ENCODE results near the gene PIGL. TPM values are rescaled to one million over a fixed set of nuclear protein-coding genes. Genes with fewer than 3 reads are reported as not detected.

The PIGL gene
- total RNA-seq, 1 donor from 2014 or later, result 56.6 TPM

DNA sequence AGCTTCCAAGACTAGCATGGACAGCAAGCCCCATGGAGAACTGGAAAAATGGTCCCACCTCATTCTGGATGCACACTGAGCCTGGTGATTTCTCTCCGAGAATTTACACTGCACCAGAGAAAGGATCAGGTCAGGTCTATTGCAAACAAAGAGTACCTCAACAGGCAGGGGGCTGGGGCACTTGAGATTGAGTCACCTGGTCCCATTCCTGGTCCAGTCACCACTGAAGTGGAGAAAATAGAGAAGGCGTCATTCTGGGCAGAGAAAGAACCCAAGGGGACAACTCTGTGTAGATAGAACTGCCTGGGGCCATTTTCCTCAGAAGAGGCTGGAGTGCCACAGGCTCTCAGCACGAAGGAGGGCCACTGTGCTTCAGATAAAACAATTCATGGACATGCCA, 97.8 kb downstream of the PIGL start:
- H3K4me3 Mint-ChIP-seq, result no peak overlapping the region
- no peak for TF ChIP-seq CTCF (IDR thresholded peaks at IDR 0.05)
- CTCF ChIA-PET, result no interaction called here
- H3K27ac Mint-ChIP-seq, result no peak overlapping the region
- no peaks in the 10 kb centered on the region for H3K27me3 Mint-ChIP-seq
- H3K36me3 Mint-ChIP-seq (ENCODE audit: low read depth), result peaks cover 36% of the 10 kb centered on the region
- DNase-seq (no peak), ATAC-seq (ENCODE audit: low read depth) (no peak)
- no peaks in the 10 kb centered on the region for H3K9me3 Mint-ChIP-seq
- intact Hi-C loops (cut with micrococcal nuclease), result no loop called here
- POLR2A ChIA-PET, result interaction anchor here (1.0 kb wide), 1 partner anchor 29 kb away, joined by 5 read pairs; no protein-coding TSS in a partner anchor
- no peaks in the 10 kb centered on the region for H3K4me1 Mint-ChIP-seq

DNA sequence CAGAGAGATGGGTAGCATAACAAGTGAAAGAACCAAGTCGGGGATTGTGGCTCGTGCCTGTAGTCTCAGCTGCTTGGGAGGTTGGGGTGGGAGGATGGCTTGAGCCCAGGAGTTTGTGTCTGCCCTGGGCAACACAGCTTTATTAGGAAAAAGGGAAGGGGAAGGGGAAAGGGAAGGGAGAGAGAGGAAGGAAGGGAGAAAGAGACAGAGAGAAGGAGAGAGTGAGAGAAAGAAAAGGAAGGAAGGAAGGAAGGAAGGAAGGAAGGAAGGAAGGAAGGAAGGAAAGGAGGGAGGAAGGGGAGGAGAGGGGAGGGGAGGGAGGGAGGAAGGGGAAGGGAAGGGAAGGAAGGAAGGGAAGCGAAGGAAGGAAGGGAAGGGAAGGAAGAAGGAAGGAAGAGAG, 103.0 kb downstream of the PIGL start:
- CTCF ChIA-PET, result no interaction called here
- Mint-ChIP-seq H3K36me3 (ENCODE audit: low read depth) (peaks cover 24% of the 10 kb centered on the region), H3K9me3 (no peaks in the 10 kb centered on the region), H3K4me1 (no peaks in the 10 kb centered on the region), H3K4me3 (no peak overlapping the region), H3K27ac (no peak overlapping the region), H3K27me3 (no peaks in the 10 kb centered on the region)
- intact Hi-C loops (cut with micrococcal nuclease), result no loop called here
- DNase-seq (no peak), ATAC-seq (ENCODE audit: low read depth) (no peak)
- POLR2A ChIA-PET, result interaction anchor here (0.5 kb wide), 1 partner anchor 28 kb away, joined by 3 read pairs; no protein-coding TSS in a partner anchor
- TF ChIP-seq CTCF (IDR thresholded peaks at IDR 0.05), result no peak

DNA sequence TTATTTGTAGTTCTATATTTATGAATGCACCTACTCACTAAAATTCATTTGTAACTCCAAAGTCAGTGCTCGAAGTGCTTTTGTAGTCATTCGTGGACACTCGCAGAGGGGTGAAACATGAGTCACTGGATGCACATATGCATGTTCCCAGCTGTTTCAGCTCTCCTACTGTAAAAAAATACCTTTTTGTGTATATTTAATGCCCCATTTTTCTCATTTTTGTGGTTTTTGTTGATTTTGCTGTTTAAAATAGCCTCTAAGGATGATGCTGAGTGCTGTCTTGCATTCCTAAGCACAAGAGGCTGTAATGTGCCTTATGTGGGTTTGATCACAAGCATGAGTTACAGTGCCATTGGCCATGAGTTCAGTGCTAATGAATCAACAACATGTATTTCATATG, 105.6 kb downstream of the PIGL start:
- H3K9me3 Mint-ChIP-seq, result no peaks in the 10 kb centered on the region
- ChIA-PET POLR2A (no interaction called here), CTCF (no interaction called here)
- peaks cover 28% of the 10 kb centered on the region for H3K36me3 Mint-ChIP-seq (ENCODE audit: low read depth)
- H3K27ac Mint-ChIP-seq, result no peak overlapping the region
- DNase-seq (no peak), ATAC-seq (ENCODE audit: low read depth) (no peak)
- no peak overlapping the region for H3K4me3 Mint-ChIP-seq
- intact Hi-C loops (cut with micrococcal nuclease), result no loop called here
- no peaks in the 10 kb centered on the region for H3K4me1 Mint-ChIP-seq
- H3K27me3 Mint-ChIP-seq, result no peaks in the 10 kb centered on the region
- no peak for TF ChIP-seq CTCF (IDR thresholded peaks at IDR 0.05)

DNA sequence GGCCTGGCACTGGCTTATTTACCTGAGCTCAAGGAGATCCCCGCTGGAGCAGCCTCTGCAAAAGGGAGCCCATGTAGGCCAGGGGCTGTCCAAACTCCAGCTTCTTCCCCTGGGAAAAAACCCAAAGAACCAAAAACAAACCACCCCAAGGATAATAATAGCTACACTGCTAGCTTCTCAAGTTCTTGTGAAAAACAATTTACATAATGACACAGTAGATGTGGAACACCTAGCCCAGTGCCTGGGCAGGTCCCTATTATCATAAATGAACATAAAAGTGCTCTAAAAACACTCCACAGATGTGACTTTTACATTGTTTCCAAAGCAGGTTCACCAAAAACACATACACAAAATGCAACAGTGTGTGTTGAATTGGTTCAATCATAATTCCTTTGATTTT, 109.0 kb downstream of the PIGL start:
- H3K4me3 Mint-ChIP-seq, result no peak overlapping the region
- DNase-seq, result no peak
- TF ChIP-seq CTCF (IDR thresholded peaks at IDR 0.05), result no peak
- intact Hi-C loops (cut with micrococcal nuclease), result no loop called here
- no peaks in the 10 kb centered on the region for H3K27me3 Mint-ChIP-seq
- ATAC-seq (ENCODE audit: low read depth), result no peak
- H3K9me3 Mint-ChIP-seq, result no peaks in the 10 kb centered on the region
- peaks cover 5% of the 10 kb centered on the region for H3K4me1 Mint-ChIP-seq
- peaks cover 24% of the 10 kb centered on the region for H3K36me3 Mint-ChIP-seq (ENCODE audit: low read depth)
- H3K27ac Mint-ChIP-seq, result no peak overlapping the region
- ChIA-PET POLR2A (no interaction called here), CTCF (no interaction called here)

- TF ChIP-seq CTCF (IDR thresholded peaks at IDR 0.05), result no peak
- H3K9me3 Mint-ChIP-seq, result no peaks in the 10 kb centered on the region
- no peaks in the 10 kb centered on the region for H3K27me3 Mint-ChIP-seq
- H3K27ac Mint-ChIP-seq, result no peak overlapping the region
- POLR2A ChIA-PET, result no interaction called here
- ATAC-seq (ENCODE audit: low read depth) (no peak), DNase-seq (no peak)
- CTCF ChIA-PET, result no interaction called here
- H3K4me1 Mint-ChIP-seq, result peaks cover 5% of the 10 kb centered on the region
- H3K4me3 Mint-ChIP-seq, result no peak overlapping the region
- intact Hi-C loops (cut with micrococcal nuclease), result no loop called here
- H3K36me3 Mint-ChIP-seq (ENCODE audit: low read depth), result peaks cover 24% of the 10 kb centered on the region
These were observed 110.0 kb downstream of the PIGL start for GRCh38 chr17:16327018-16327417.

Data from activated B cell treated with CpG ODN at 0.5 μM for 24 hours (primary cell).